ENCODE measurements around the gene TSFM. TPM values are rescaled to one million over a fixed set of nuclear protein-coding genes. Genes with fewer than 3 reads are reported as not detected.

TSFM gene
- total and polyA plus RNA-seq, 9 of the 15 experiments (the other 6 are each of a cell fraction or from before 2014, with no cell fraction given): 44.6 to 198 (median 60.2) TPM

DNA sequence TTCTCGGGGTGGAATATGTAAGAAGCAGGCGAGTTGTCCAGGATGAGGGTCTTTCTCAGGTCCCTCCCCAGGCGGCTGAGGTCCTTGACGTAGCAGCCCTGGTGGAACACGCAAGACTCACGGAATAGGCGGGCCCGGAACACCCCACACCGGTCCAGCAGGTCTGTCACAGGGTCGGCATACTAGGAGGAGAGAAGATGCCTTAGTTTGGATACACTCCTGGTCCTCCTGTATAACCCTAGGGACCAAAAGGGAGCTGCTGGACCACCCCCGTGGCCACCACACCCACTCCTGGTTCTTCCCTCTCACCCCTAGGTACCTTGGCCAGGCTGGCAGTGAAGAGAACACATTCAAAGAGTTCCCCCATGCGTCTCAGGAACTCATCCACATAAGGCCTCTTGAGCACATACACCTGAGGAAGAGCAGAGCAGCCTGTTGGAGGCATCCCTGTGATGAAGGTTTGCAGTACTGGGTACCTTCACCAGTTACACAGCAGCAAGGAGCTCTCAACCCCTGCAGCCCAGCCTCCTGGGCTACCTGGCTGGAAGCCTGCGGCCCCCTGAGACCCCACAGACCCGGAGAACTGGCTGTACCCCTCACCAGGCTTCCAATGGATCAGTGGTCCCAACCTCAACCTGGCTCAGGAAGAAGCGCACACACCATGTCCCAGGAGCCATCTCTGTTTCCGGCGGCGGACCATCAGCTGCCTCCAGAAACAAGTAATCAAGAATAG, 41.5 kb downstream of the TSFM start:
- peaks cover 77% of the 10 kb centered on the region for H3K36me3 ChIP-seq (ENCODE audit: control insufficient read depth, insufficient read depth, low read length)
- intact Hi-C loops (cut with micrococcal nuclease): no loop called here
- no peaks in the 10 kb centered on the region for H3K9me3 ChIP-seq (replicated peaks; ENCODE audit: control insufficient read depth, insufficient read depth, low read depth, low read length)
- 93% methylated on average over 18 of the region's 18 CpGs for WGBS (ENCODE audit: insufficient coverage, low coverage, missing lambda C conversion rate)
- H3K27me3 ChIP-seq (ENCODE audit: control insufficient read depth in 2 of 2, insufficient read depth in 2 of 2, low read length in 2 of 2): no peaks in the 10 kb centered on the region
- H3K4me1 ChIP-seq (replicated peaks in 1 of 2; ENCODE audit: control insufficient read depth in 2 of 2, insufficient read depth in 2 of 2, low read length in 2 of 2): no peaks in the 10 kb centered on the region
- ATAC-seq (no peak), FAIRE-seq (no peak), DNase-seq (ENCODE audit: extremely low read depth in 1 of 4, low spot score in 3 of 4) (no peak)
- H3K4me3 ChIP-seq: no peak overlapping the region
- H3K27ac ChIP-seq (ENCODE audit: extremely low read depth, low read depth, low read length): no peak overlapping the region
- in situ Hi-C loops (cut with MboI): no loop called here
- peaks cover 15% of the 10 kb centered on the region for H4K20me1 ChIP-seq (replicated peaks; ENCODE audit: control insufficient read depth, insufficient read depth, low read length)
- CTCF ChIA-PET (ENCODE audit: low intra/inter-chr PET ratio): no interaction called here
- H3K9ac ChIP-seq (ENCODE audit: insufficient read depth in 1 of 2, low read depth in 2 of 2, low read length in 2 of 2): peak overlapping the region in 1 of 2 experiments; percentile 60; a peak in 1 of 4 replicates
- no TSS peak for BruUV-seq (replicated peaks)
- POLR2A ChIA-PET: interaction anchor here (0.5 to 1.4 kb wide), 8 partner anchors 9 to 480 kb away, joined by 3 to 11 read pairs (median 3); no protein-coding TSS in a partner anchor
- no peak overlapping the region for H2AFZ ChIP-seq (ENCODE audit: low read depth, low read length)
- H3K9me1 ChIP-seq (ENCODE audit: control insufficient read depth, insufficient read depth, low read length): no peaks in the 10 kb centered on the region
- TF ChIP-seq TARDBP (IDR thresholded peaks at IDR 0.05) (no peak), CBFB (CRISPR knock-in tag; IDR thresholded peaks at IDR 0.05) (no peak), POLR2G (IDR thresholded peaks at IDR 0.05; ENCODE audit: low read depth, low read length) (peak; percentile 31; the same call in 1 of the 2 replicates)
- no peak overlapping the region for H3K4me2 ChIP-seq (ENCODE audit: insufficient read depth, low read length)
- peaks cover 2% of the 10 kb centered on the region; the same call in 2 of the 3 replicates for H3K79me2 ChIP-seq (ENCODE audit: control insufficient read depth, insufficient read depth, low read length)

- Histone ChIP-seq H4K20me1 (replicated peaks; ENCODE audit: control insufficient read depth, insufficient read depth, low read length) (peaks cover 25% of the 10 kb centered on the region), H3K9me3 (replicated peaks; ENCODE audit: control insufficient read depth, insufficient read depth, low read depth, low read length) (no peaks in the 10 kb centered on the region), H3K79me2 (ENCODE audit: control insufficient read depth, insufficient read depth, low read length) (peaks cover 14% of the 10 kb centered on the region), H3K9me1 (ENCODE audit: control insufficient read depth, insufficient read depth, low read length) (no peaks in the 10 kb centered on the region), H3K9ac (ENCODE audit: insufficient read depth in 1 of 2, low read depth in 2 of 2, low read length in 2 of 2) (no peak overlapping the region), H3K4me1 (replicated peaks in 1 of 2; ENCODE audit: control insufficient read depth in 2 of 2, insufficient read depth in 2 of 2, low read length in 2 of 2) (no peaks in the 10 kb centered on the region), H3K36me3 (ENCODE audit: control insufficient read depth, insufficient read depth, low read length) (peaks cover 87% of the 10 kb centered on the region), H3K27me3 (ENCODE audit: control insufficient read depth in 2 of 2, insufficient read depth in 2 of 2, low read length in 2 of 2) (no peaks in the 10 kb centered on the region), H2AFZ (ENCODE audit: low read depth, low read length) (no peak overlapping the region), H3K27ac (ENCODE audit: extremely low read depth, low read depth, low read length) (no peak overlapping the region), H3K4me3 (no peak overlapping the region), H3K4me2 (ENCODE audit: insufficient read depth, low read length) (no peak overlapping the region)
- 96% methylated on average over 2 of the region's 2 CpGs for WGBS (ENCODE audit: insufficient coverage, low coverage, missing lambda C conversion rate)
- no TSS peak for BruUV-seq (replicated peaks)
- DNase-seq (ENCODE audit: extremely low read depth in 1 of 4, low spot score in 3 of 4) (no peak), FAIRE-seq (no peak), ATAC-seq (no peak)
- ChIA-PET POLR2A (interaction anchor here (0.6 to 1.4 kb wide), 4 partner anchors 10 to 169 kb away, joined by 3 to 5 read pairs (median 4); no protein-coding TSS in a partner anchor), CTCF (ENCODE audit: low intra/inter-chr PET ratio) (no interaction called here)
- no peak for TF ChIP-seq ZNF140 (CRISPR knock-in tag; IDR thresholded peaks at IDR 0.05)
- TF ChIP-seq, protein P1, sequence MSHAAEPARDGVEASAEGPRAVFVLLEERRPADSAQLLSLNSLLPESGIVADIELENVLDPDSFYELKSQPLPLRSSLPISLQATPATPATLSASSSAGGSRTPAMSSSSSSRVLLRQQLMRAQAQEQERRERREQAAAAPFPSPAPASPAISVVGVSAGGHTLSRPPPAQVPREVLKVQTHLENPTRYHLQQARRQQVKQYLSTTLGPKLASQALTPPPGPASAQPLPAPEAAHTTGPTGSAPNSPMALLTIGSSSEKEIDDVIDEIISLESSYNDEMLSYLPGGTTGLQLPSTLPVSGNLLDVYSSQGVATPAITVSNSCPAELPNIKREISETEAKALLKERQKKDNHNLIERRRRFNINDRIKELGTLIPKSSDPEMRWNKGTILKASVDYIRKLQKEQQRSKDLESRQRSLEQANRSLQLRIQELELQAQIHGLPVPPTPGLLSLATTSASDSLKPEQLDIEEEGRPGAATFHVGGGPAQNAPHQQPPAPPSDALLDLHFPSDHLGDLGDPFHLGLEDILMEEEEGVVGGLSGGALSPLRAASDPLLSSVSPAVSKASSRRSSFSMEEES (CRISPR knock-in tag; IDR thresholded peaks at IDR 0.05): peak; percentile 53
- intact Hi-C loops (cut with micrococcal nuclease): no loop called here
- in situ Hi-C loops (cut with MboI): loop anchor here (5.0 kb wide), 1 partner anchor 82 kb away; no protein-coding TSS in a partner anchor
These were observed 42.9 kb downstream of the TSFM start for GRCh38 chr12:57825451-57825850.

All from K562 (cell line).